IMR-90 (cell line): ENCODE measurements around the gene WDR45B. TPM values are rescaled to one million over a fixed set of nuclear protein-coding genes. Genes with fewer than 3 reads are reported as not detected.

Experiments used
- ATAC-seq: fragments of 200-7000 bp; cut with Tn5 transposase; 2 replicates; pipeline ENCODE4 v1.9.1; 2020; ENCODE audit warnings: low read depth, mild to moderate bottlenecking, moderate library complexity
- BruUV-seq: library from RNA; stranded (reverse); fragments of 400-500 nt; replicated peaks from 2 replicates; lab custom pipeline; 2021; lab: Mats Ljungman, UMichigan
- CTCF ChIA-PET: fragments of 300-600 bp; formaldehyde crosslinking; extraction: SDS; loops from one replicate; lab custom pipeline; 2021; ENCODE audit warnings: antibody characterized with exemption; lab: Yijun Ruan, JAX
- POLR2A ChIA-PET: fragments of 300-600 bp; sonication (Branson Sonifier 250); formaldehyde crosslinking; loops from one replicate; lab custom pipeline; 2022; ENCODE audit warnings: antibody characterized with exemption; ENCODE audit not compliant: unreplicated experiment; lab: Charles Lee
- DNase-seq: peaks from one replicate; pipeline ENCODE4 v3.0.0; 2013
- H2AFZ ChIP-seq: replicated peaks from 2 replicates; pipeline ENCODE3; 2013; ENCODE audit warnings: low read length, mild to moderate bottlenecking; ENCODE audit not compliant: poor library complexity
- H2AK5ac ChIP-seq: 2 replicates; pipeline ENCODE4 v1.6.1; 2013; ENCODE audit warnings: low read depth, low read length, inconsistent platforms
- H2AK9ac ChIP-seq: replicated peaks from 2 replicates; pipeline ENCODE3; 2013; ENCODE audit warnings: mild to moderate bottlenecking, low read depth, low read length, moderate library complexity; ENCODE audit not compliant: poor library complexity
- H2BK120ac ChIP-seq: 2 replicates; pipeline ENCODE4 v1.6.1; 2013; ENCODE audit warnings: low read depth, low read length, inconsistent platforms
- H2BK15ac ChIP-seq: 3 replicates; pipeline ENCODE4 v1.6.1; 2013; ENCODE audit warnings: low read depth, low read length, inconsistent platforms
- H2BK20ac ChIP-seq: 2 replicates; pipeline ENCODE4 v1.6.1; 2013; ENCODE audit warnings: low read depth, mild to moderate bottlenecking, inconsistent platforms, low read length, moderate library complexity
- H2BK5ac ChIP-seq: 2 replicates; pipeline ENCODE4 v1.6.1; 2013; ENCODE audit warnings: mild to moderate bottlenecking, low read depth, low read length, inconsistent platforms; ENCODE audit not compliant: poor library complexity, severe bottlenecking
- H3K14ac ChIP-seq: replicated peaks from 2 replicates; pipeline ENCODE4 v1.6.1; 2013; ENCODE audit warnings: low read depth, low read length, inconsistent platforms
- H3K18ac ChIP-seq: 2 replicates; pipeline ENCODE4 v1.6.1; 2013; ENCODE audit warnings: low read depth, low read length, control low read depth
- H3K23ac ChIP-seq: 2 replicates; pipeline ENCODE4 v1.6.1; 2013; ENCODE audit warnings: low read depth, low read length, inconsistent platforms
- H3K27ac ChIP-seq: 2 replicates; pipeline ENCODE4 v1.5.1; 2013; ENCODE audit warnings: mild to moderate bottlenecking, control low read depth, low read length; ENCODE audit not compliant: insufficient read depth
- H3K27me3 ChIP-seq: 2 replicates; pipeline ENCODE4 v1.6.1; 2013; ENCODE audit warnings: low read length; ENCODE audit not compliant: control insufficient read depth, insufficient read depth
- H3K36me3 ChIP-seq: 2 replicates; pipeline ENCODE4 v1.6.1; 2013; ENCODE audit warnings: low read length, mixed read lengths; ENCODE audit not compliant: control insufficient read depth, insufficient read depth
- H3K4ac ChIP-seq: 2 replicates; pipeline ENCODE4 v1.6.1; 2013; ENCODE audit warnings: low read depth, low read length, inconsistent platforms
- H3K4me1 ChIP-seq: 2 replicates; pipeline ENCODE4 v1.6.1; 2013; ENCODE audit warnings: low read length, mixed read lengths; ENCODE audit not compliant: control insufficient read depth, insufficient read depth
- H3K4me2 ChIP-seq: 2 replicates; pipeline ENCODE4 v1.6.1; 2013; ENCODE audit warnings: low read depth, mild to moderate bottlenecking, control low read depth, low read length, moderate library complexity
- H3K4me3 ChIP-seq: 2 replicates; pipeline ENCODE4 v1.5.1; 2013; ENCODE audit warnings: low read depth, mild to moderate bottlenecking, control low read depth, low read length, moderate library complexity; ENCODE audit not compliant: insufficient read depth
- H3K56ac ChIP-seq: 2 replicates; pipeline ENCODE4 v1.6.1; 2013; ENCODE audit warnings: low read length, inconsistent platforms; ENCODE audit not compliant: insufficient read depth; ENCODE audit errors: extremely low read depth
- H3K79me1 ChIP-seq, 2 experiments: 2 replicates each; pipeline ENCODE4 v1.6.1; 2013; ENCODE audit warnings: low read length in 2 of 2, inconsistent platforms in 1 of 2, low read depth in 1 of 2
- H3K9ac ChIP-seq: 2 replicates; pipeline ENCODE4 v1.6.1; 2013; ENCODE audit warnings: low read depth, low read length, control low read depth
- H3K9me1 ChIP-seq: 2 replicates; pipeline ENCODE4 v1.6.1; 2013; ENCODE audit warnings: low read length, inconsistent platforms; ENCODE audit not compliant: insufficient read depth
- H3K9me3 ChIP-seq: 2 replicates; pipeline ENCODE4 v1.6.1; 2013; ENCODE audit warnings: low read length; ENCODE audit not compliant: control insufficient read depth, insufficient read depth
- H4K20me1 ChIP-seq: 2 replicates; pipeline ENCODE4 v1.6.1; 2013; ENCODE audit warnings: low read length, inconsistent platforms; ENCODE audit not compliant: insufficient read depth
- H4K5ac ChIP-seq: 2 replicates; pipeline ENCODE4 v1.6.1; 2013; ENCODE audit warnings: mild to moderate bottlenecking, low read depth, low read length, control low read depth
- H4K8ac ChIP-seq, 2 experiments: 2 replicates each; pipeline ENCODE4 v1.6.1; 2013; ENCODE audit warnings: low read depth in 2 of 2, low read length in 2 of 2, control low read depth in 1 of 2, inconsistent platforms in 1 of 2
- H4K91ac ChIP-seq: 2 replicates; pipeline ENCODE4 v1.6.1; 2013; ENCODE audit warnings: low read depth, low read length, inconsistent platforms; ENCODE audit not compliant: insufficient read depth
- CEBPB ChIP-seq: IDR thresholded peaks from 2 replicates; pipeline ENCODE4 v1.6.1; 2012; ENCODE audit warnings: low read depth, low read length, improper control_type of control experiment
- CHD1 ChIP-seq: IDR thresholded peaks from 2 replicates; pipeline ENCODE4 v1.6.1; 2012; ENCODE audit warnings: low read depth, low read length, improper control_type of control experiment
- MAFK ChIP-seq: IDR thresholded peaks from 2 replicates; pipeline ENCODE4 v1.6.1; 2012; ENCODE audit warnings: low read depth, low read length, improper control_type of control experiment
- WGBS, 2 experiments: methylation state at CpG; one replicate each; pipeline versions ENCODE4 v1.1.5 to v1.1.7; 2013; ENCODE audit warnings: missing lambda C conversion rate in 2 of 2; ENCODE audit not compliant: insufficient read length in 1 of 2; ENCODE audit errors: extremely low coverage in 2 of 2; 5-methylcytosine and 5-hydroxymethylcytosine counted together
- dilution Hi-C: fragments of 300-500 bp; cut with HindIII; formaldehyde crosslinking; loops from one replicate; pipeline ENCODE4 v1.14.3; 2018; ENCODE audit warnings: low sequenced_read_pairs; ENCODE audit not compliant: unreplicated experiment
- in situ Hi-C: fragments of 300-500 bp; cut with MboI; formaldehyde crosslinking; loops from 3 replicates; pipeline ENCODE4 v1.14.3; 2019; ENCODE audit warnings: low sequenced_read_pairs, inconsistent platforms, mixed read lengths
- intact Hi-C: fragments of 100-400 bp; cut with micrococcal nuclease; formaldehyde crosslinking; loops from 2 replicates; pipeline ENCODE4 v1.10.0; 2022
- polyA plus RNA-seq, 3 experiments: library from polyadenylated mRNA; depleted of rRNA; stranded (reverse); fragments of >200 nt; gene quantifications; 2 replicates each; pipeline ENCODE4 v1.2.3, GENCODE V29; 2012; ENCODE audit warnings: low replicate concordance in 1 of 3
- total RNA-seq: library from RNA; depleted of rRNA; stranded (reverse); fragments of >200 nt; gene quantifications from 2 replicates; pipeline ENCODE4 v1.2.3, GENCODE V29; 2012
- TF ChIP-seq, protein P1 (sequence below): conservative IDR thresholded peaks from 2 replicates; pipeline ENCODE4 v1.5.1; 2012; ENCODE audit warnings: mild to moderate bottlenecking, low read depth, low read length, improper control_type of control experiment
- TF ChIP-seq, protein P2 (sequence below): fragments of 150-350 bp; IDR thresholded peaks from 2 replicates; pipeline ENCODE4 v1.6.1; 2016; ENCODE audit warnings: low read depth, mild to moderate bottlenecking, low read length, moderate library complexity, borderline replicate concordance

WDR45B gene
- total and polyA plus RNA-seq, 2 of the 4 experiments (the other 2 are of a cell fraction): 98.2 to 110 TPM

DNA sequence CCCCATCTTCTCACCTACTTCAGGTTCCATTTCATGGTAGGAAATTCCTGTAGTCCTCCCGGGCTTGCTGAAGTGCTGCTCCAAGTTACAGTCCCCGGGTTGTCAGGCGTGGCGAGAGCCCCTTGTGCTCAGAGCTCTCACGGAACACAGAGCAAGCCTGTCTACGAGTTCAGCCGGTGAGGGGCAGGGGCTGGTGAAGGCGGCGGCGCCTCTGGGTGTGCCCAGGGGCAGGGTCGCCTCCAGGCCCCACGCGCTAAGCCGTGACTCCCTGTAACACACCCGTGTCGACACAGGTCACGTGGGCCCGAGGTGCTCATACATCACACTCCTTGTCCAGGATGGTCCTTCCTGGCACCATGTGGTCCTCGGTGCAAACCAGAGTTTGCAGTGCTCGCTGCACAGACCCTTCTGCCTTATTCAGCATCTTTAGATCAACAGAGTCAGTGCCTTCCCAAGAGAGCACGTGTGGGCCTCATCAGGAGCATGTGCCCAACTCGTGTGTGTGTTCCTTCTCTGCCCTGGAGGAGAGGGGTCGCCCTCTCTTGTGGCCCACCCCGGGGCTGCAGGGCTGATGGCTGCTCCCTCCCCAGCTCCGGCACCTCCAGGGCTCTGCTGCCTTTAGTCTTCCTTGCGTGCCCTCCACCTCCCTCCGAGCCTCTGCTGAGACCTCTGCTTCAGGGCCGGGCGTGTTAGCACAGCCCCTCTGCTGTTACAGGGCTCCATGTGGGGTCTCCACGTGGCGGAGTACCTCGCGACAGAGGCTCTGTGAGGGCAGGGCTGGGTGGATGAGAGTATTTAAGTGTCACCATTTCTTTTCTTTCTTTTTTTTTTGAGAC, 51.2 kb downstream of the WDR45B start:
- no peak overlapping the region for H3K4ac ChIP-seq
- dilution Hi-C loops (no loop called here), intact Hi-C loops (no loop called here), in situ Hi-C loops (no loop called here)
- TF ChIP-seq CHD1: no peak
- TF ChIP-seq, protein P1, sequence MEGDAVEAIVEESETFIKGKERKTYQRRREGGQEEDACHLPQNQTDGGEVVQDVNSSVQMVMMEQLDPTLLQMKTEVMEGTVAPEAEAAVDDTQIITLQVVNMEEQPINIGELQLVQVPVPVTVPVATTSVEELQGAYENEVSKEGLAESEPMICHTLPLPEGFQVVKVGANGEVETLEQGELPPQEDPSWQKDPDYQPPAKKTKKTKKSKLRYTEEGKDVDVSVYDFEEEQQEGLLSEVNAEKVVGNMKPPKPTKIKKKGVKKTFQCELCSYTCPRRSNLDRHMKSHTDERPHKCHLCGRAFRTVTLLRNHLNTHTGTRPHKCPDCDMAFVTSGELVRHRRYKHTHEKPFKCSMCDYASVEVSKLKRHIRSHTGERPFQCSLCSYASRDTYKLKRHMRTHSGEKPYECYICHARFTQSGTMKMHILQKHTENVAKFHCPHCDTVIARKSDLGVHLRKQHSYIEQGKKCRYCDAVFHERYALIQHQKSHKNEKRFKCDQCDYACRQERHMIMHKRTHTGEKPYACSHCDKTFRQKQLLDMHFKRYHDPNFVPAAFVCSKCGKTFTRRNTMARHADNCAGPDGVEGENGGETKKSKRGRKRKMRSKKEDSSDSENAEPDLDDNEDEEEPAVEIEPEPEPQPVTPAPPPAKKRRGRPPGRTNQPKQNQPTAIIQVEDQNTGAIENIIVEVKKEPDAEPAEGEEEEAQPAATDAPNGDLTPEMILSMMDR: no peak
- no peak for TF ChIP-seq MAFK
- TF ChIP-seq, protein P2, sequence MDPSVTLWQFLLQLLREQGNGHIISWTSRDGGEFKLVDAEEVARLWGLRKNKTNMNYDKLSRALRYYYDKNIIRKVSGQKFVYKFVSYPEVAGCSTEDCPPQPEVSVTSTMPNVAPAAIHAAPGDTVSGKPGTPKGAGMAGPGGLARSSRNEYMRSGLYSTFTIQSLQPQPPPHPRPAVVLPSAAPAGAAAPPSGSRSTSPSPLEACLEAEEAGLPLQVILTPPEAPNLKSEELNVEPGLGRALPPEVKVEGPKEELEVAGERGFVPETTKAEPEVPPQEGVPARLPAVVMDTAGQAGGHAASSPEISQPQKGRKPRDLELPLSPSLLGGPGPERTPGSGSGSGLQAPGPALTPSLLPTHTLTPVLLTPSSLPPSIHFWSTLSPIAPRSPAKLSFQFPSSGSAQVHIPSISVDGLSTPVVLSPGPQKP: no peak
- TF ChIP-seq CEBPB: no peak
- no peak overlapping the region for H3K23ac ChIP-seq
- H3K18ac ChIP-seq: no peak overlapping the region
- no peak overlapping the region for H3K27ac ChIP-seq
- peaks cover 21 to 79% of the 10 kb centered on the region in 2 experiments; a peak in 3 of 4 replicates for H3K79me1 ChIP-seq
- no peak overlapping the region for H4K8ac ChIP-seq
- H4K20me1 ChIP-seq: peaks cover 13% of the 10 kb centered on the region
- no peak overlapping the region for H3K9ac ChIP-seq
- H3K36me3 ChIP-seq: peaks cover 63% of the 10 kb centered on the region
- H3K9me3 ChIP-seq: no peaks in the 10 kb centered on the region
- no peak overlapping the region for H3K56ac ChIP-seq
- ChIA-PET POLR2A (no interaction called here), CTCF (no interaction called here)
- H3K27me3 ChIP-seq: no peaks in the 10 kb centered on the region
- H4K5ac ChIP-seq: no peak overlapping the region
- no peak overlapping the region for H2AK5ac ChIP-seq
- peaks cover 11% of the 10 kb centered on the region for H3K4me1 ChIP-seq
- no peak overlapping the region for H3K4me3 ChIP-seq
- DNase-seq (no peak), ATAC-seq (no peak)
- H2BK20ac ChIP-seq: no peak overlapping the region
- H4K91ac ChIP-seq: no peak overlapping the region
- no peak overlapping the region for H2BK15ac ChIP-seq
- no peak overlapping the region for H2BK5ac ChIP-seq
- H2AFZ ChIP-seq: no peak overlapping the region
- no peak overlapping the region for H3K4me2 ChIP-seq
- H3K14ac ChIP-seq: no peak overlapping the region
- no peak overlapping the region for H2AK9ac ChIP-seq
- no peak overlapping the region for H2BK120ac ChIP-seq
- peaks cover 10% of the 10 kb centered on the region for H3K9me1 ChIP-seq
- WGBS, 2 experiments: 95% methylated on average over 20 of the region's 33 CpGs; no CpG with 5 or more reads in 1 of the 2 experiments
- no TSS peak for BruUV-seq
